IMR-90 (cell line): ENCODE results near the gene GLRA2. TPM values are rescaled to one million over a fixed set of nuclear protein-coding genes. Genes with fewer than 3 reads are reported as not detected.

Source experiments
- ATAC-seq: fragments of 200-7000 bp; cut with Tn5 transposase; 2 replicates; pipeline ENCODE4 v1.9.1; 2020; ENCODE audit warnings: low read depth, mild to moderate bottlenecking, moderate library complexity
- BruUV-seq: library from RNA; stranded (reverse); fragments of 400-500 nt; replicated peaks from 2 replicates; lab custom pipeline; 2021; lab: Mats Ljungman, UMichigan
- CTCF ChIA-PET: fragments of 300-600 bp; formaldehyde crosslinking; extraction: SDS; loops from one replicate; lab custom pipeline; 2021; ENCODE audit warnings: antibody characterized with exemption; lab: Yijun Ruan, JAX
- POLR2A ChIA-PET: fragments of 300-600 bp; sonication (Branson Sonifier 250); formaldehyde crosslinking; loops from one replicate; lab custom pipeline; 2022; ENCODE audit warnings: antibody characterized with exemption; ENCODE audit not compliant: unreplicated experiment; lab: Charles Lee
- DNase-seq: peaks from one replicate; pipeline ENCODE4 v3.0.0; 2013
- H2AFZ ChIP-seq: replicated peaks from 2 replicates; pipeline ENCODE3; 2013; ENCODE audit warnings: low read length, mild to moderate bottlenecking; ENCODE audit not compliant: poor library complexity
- H2AK5ac ChIP-seq: 2 replicates; pipeline ENCODE4 v1.6.1; 2013; ENCODE audit warnings: low read depth, low read length, inconsistent platforms
- H2AK9ac ChIP-seq: replicated peaks from 2 replicates; pipeline ENCODE3; 2013; ENCODE audit warnings: mild to moderate bottlenecking, low read depth, low read length, moderate library complexity; ENCODE audit not compliant: poor library complexity
- H2BK120ac ChIP-seq: 2 replicates; pipeline ENCODE4 v1.6.1; 2013; ENCODE audit warnings: low read depth, low read length, inconsistent platforms
- H2BK15ac ChIP-seq: 3 replicates; pipeline ENCODE4 v1.6.1; 2013; ENCODE audit warnings: low read depth, low read length, inconsistent platforms
- H2BK20ac ChIP-seq: 2 replicates; pipeline ENCODE4 v1.6.1; 2013; ENCODE audit warnings: low read depth, mild to moderate bottlenecking, inconsistent platforms, low read length, moderate library complexity
- H2BK5ac ChIP-seq: 2 replicates; pipeline ENCODE4 v1.6.1; 2013; ENCODE audit warnings: mild to moderate bottlenecking, low read depth, low read length, inconsistent platforms; ENCODE audit not compliant: poor library complexity, severe bottlenecking
- H3K14ac ChIP-seq: replicated peaks from 2 replicates; pipeline ENCODE4 v1.6.1; 2013; ENCODE audit warnings: low read depth, low read length, inconsistent platforms
- H3K18ac ChIP-seq: 2 replicates; pipeline ENCODE4 v1.6.1; 2013; ENCODE audit warnings: low read depth, low read length, control low read depth
- H3K23ac ChIP-seq: 2 replicates; pipeline ENCODE4 v1.6.1; 2013; ENCODE audit warnings: low read depth, low read length, inconsistent platforms
- H3K27ac ChIP-seq: 2 replicates; pipeline ENCODE4 v1.5.1; 2013; ENCODE audit warnings: mild to moderate bottlenecking, control low read depth, low read length; ENCODE audit not compliant: insufficient read depth
- H3K27me3 ChIP-seq: 2 replicates; pipeline ENCODE4 v1.6.1; 2013; ENCODE audit warnings: low read length; ENCODE audit not compliant: control insufficient read depth, insufficient read depth
- H3K36me3 ChIP-seq: 2 replicates; pipeline ENCODE4 v1.6.1; 2013; ENCODE audit warnings: low read length, mixed read lengths; ENCODE audit not compliant: control insufficient read depth, insufficient read depth
- H3K4ac ChIP-seq: 2 replicates; pipeline ENCODE4 v1.6.1; 2013; ENCODE audit warnings: low read depth, low read length, inconsistent platforms
- H3K4me1 ChIP-seq: 2 replicates; pipeline ENCODE4 v1.6.1; 2013; ENCODE audit warnings: low read length, mixed read lengths; ENCODE audit not compliant: control insufficient read depth, insufficient read depth
- H3K4me2 ChIP-seq: 2 replicates; pipeline ENCODE4 v1.6.1; 2013; ENCODE audit warnings: low read depth, mild to moderate bottlenecking, control low read depth, low read length, moderate library complexity
- H3K4me3 ChIP-seq: 2 replicates; pipeline ENCODE4 v1.5.1; 2013; ENCODE audit warnings: low read depth, mild to moderate bottlenecking, control low read depth, low read length, moderate library complexity; ENCODE audit not compliant: insufficient read depth
- H3K56ac ChIP-seq: 2 replicates; pipeline ENCODE4 v1.6.1; 2013; ENCODE audit warnings: low read length, inconsistent platforms; ENCODE audit not compliant: insufficient read depth; ENCODE audit errors: extremely low read depth
- H3K79me1 ChIP-seq, 2 experiments: 2 replicates each; pipeline ENCODE4 v1.6.1; 2013; ENCODE audit warnings: low read length in 2 of 2, inconsistent platforms in 1 of 2, low read depth in 1 of 2
- H3K9ac ChIP-seq: 2 replicates; pipeline ENCODE4 v1.6.1; 2013; ENCODE audit warnings: low read depth, low read length, control low read depth
- H3K9me1 ChIP-seq: 2 replicates; pipeline ENCODE4 v1.6.1; 2013; ENCODE audit warnings: low read length, inconsistent platforms; ENCODE audit not compliant: insufficient read depth
- H3K9me3 ChIP-seq: 2 replicates; pipeline ENCODE4 v1.6.1; 2013; ENCODE audit warnings: low read length; ENCODE audit not compliant: control insufficient read depth, insufficient read depth
- H4K20me1 ChIP-seq: 2 replicates; pipeline ENCODE4 v1.6.1; 2013; ENCODE audit warnings: low read length, inconsistent platforms; ENCODE audit not compliant: insufficient read depth
- H4K5ac ChIP-seq: 2 replicates; pipeline ENCODE4 v1.6.1; 2013; ENCODE audit warnings: mild to moderate bottlenecking, low read depth, low read length, control low read depth
- H4K8ac ChIP-seq, 2 experiments: 2 replicates each; pipeline ENCODE4 v1.6.1; 2013; ENCODE audit warnings: low read depth in 2 of 2, low read length in 2 of 2, control low read depth in 1 of 2, inconsistent platforms in 1 of 2
- H4K91ac ChIP-seq: 2 replicates; pipeline ENCODE4 v1.6.1; 2013; ENCODE audit warnings: low read depth, low read length, inconsistent platforms; ENCODE audit not compliant: insufficient read depth
- CHD1 ChIP-seq: IDR thresholded peaks from 2 replicates; pipeline ENCODE4 v1.6.1; 2012; ENCODE audit warnings: low read depth, low read length, improper control_type of control experiment
- MAFK ChIP-seq: IDR thresholded peaks from 2 replicates; pipeline ENCODE4 v1.6.1; 2012; ENCODE audit warnings: low read depth, low read length, improper control_type of control experiment
- MXI1 ChIP-seq: IDR thresholded peaks from 2 replicates; pipeline ENCODE4 v1.6.1; 2012; ENCODE audit warnings: low read depth, mild to moderate bottlenecking, low read length, moderate library complexity, borderline replicate concordance
- POLR2A ChIP-seq: IDR thresholded peaks from 2 replicates; pipeline ENCODE4 v1.6.1; 2012; ENCODE audit warnings: mild to moderate bottlenecking, low read depth, low read length
- SMC3 ChIP-seq: fragments of 150-350 bp; IDR thresholded peaks from 2 replicates; pipeline ENCODE4 v1.6.1; 2016; ENCODE audit warnings: low read depth, mild to moderate bottlenecking, antibody characterized with exemption, low read length, moderate library complexity
- WGBS, 2 experiments: methylation state at CpG; one replicate each; pipeline versions ENCODE4 v1.1.5 to v1.1.7; 2013; ENCODE audit warnings: missing lambda C conversion rate in 2 of 2; ENCODE audit not compliant: insufficient read length in 1 of 2; ENCODE audit errors: extremely low coverage in 2 of 2; 5-methylcytosine and 5-hydroxymethylcytosine counted together
- dilution Hi-C: fragments of 300-500 bp; cut with HindIII; formaldehyde crosslinking; loops from one replicate; pipeline ENCODE4 v1.14.3; 2018; ENCODE audit warnings: low sequenced_read_pairs; ENCODE audit not compliant: unreplicated experiment
- in situ Hi-C: fragments of 300-500 bp; cut with MboI; formaldehyde crosslinking; loops from 3 replicates; pipeline ENCODE4 v1.14.3; 2019; ENCODE audit warnings: low sequenced_read_pairs, inconsistent platforms, mixed read lengths
- intact Hi-C: fragments of 100-400 bp; cut with micrococcal nuclease; formaldehyde crosslinking; loops from 2 replicates; pipeline ENCODE4 v1.10.0; 2022
- polyA plus RNA-seq, 3 experiments: library from polyadenylated mRNA; depleted of rRNA; stranded (reverse); fragments of >200 nt; gene quantifications; 2 replicates each; pipeline ENCODE4 v1.2.3, GENCODE V29; 2012; ENCODE audit warnings: low replicate concordance in 1 of 3
- total RNA-seq: library from RNA; depleted of rRNA; stranded (reverse); fragments of >200 nt; gene quantifications from 2 replicates; pipeline ENCODE4 v1.2.3, GENCODE V29; 2012
- TF ChIP-seq, protein P1 (sequence below): fragments of 150-350 bp; IDR thresholded peaks from 2 replicates; pipeline ENCODE4 v1.6.1; 2016; ENCODE audit warnings: low read depth, mild to moderate bottlenecking, low read length, moderate library complexity, borderline replicate concordance

GLRA2 gene
- total and polyA plus RNA-seq, 2 of the 4 experiments (the other 2 are of a cell fraction): not detected

GRCh38 chrX:14529290-14529989, at the start of gene GLRA2 (continued):
- TF ChIP-seq MAFK (no peak), POLR2A (no peak), SMC3 (no peak)

DNA sequence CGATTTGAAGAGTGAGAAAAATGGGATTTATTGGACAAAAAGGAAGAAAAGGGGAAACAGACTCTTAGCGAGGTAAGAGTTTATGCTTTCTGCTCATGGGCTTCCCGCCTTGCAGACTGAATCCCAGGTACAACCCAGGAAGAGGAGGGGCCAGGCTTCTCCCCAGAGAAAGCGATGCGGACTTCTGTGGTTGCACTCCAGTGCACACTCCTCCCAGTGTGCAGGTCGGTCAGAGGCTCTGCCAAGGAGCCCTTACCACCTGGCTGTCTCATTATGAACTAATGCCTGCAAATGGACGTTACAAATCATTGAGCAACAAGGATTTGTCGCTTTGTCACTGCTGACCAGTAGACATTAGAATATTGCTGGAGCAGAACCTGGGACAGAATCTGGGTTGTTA, 39.9 kb upstream of the GLRA2 start:
- DNase-seq: no peak
- dilution Hi-C loops: no loop called here

More for the DNA sequence above, 39.9 kb upstream of the GLRA2 start:
- intact Hi-C loops: no loop called here
- Histone ChIP-seq H2BK5ac (no peak overlapping the region), H3K18ac (no peak overlapping the region), H3K27me3 (no peaks in the 10 kb centered on the region), H4K8ac (no peak overlapping the region), H3K56ac (no peak overlapping the region), H2AK9ac (no peak overlapping the region), H4K20me1 (no peaks in the 10 kb centered on the region), H3K9ac (no peak overlapping the region), H3K4ac (no peak overlapping the region), H3K79me1 (no peaks in the 10 kb centered on the region), H2AFZ (no peak overlapping the region), H3K4me1 (no peaks in the 10 kb centered on the region), H3K9me3 (no peaks in the 10 kb centered on the region), H4K91ac (no peak overlapping the region), H3K23ac (no peak overlapping the region), H3K9me1 (no peaks in the 10 kb centered on the region), H3K4me3 (no peak overlapping the region), H2BK20ac (no peak overlapping the region), H3K4me2 (no peak overlapping the region), H3K27ac (no peak overlapping the region), H2AK5ac (no peak overlapping the region), H2BK120ac (no peak overlapping the region), H4K5ac (no peak overlapping the region), H3K36me3 (no peaks in the 10 kb centered on the region), H3K14ac (no peak overlapping the region), H2BK15ac (no peak overlapping the region)
- in situ Hi-C loops: no loop called here
- TF ChIP-seq CHD1: no peak
- no peak for TF ChIP-seq POLR2A
- TF ChIP-seq, protein P1, sequence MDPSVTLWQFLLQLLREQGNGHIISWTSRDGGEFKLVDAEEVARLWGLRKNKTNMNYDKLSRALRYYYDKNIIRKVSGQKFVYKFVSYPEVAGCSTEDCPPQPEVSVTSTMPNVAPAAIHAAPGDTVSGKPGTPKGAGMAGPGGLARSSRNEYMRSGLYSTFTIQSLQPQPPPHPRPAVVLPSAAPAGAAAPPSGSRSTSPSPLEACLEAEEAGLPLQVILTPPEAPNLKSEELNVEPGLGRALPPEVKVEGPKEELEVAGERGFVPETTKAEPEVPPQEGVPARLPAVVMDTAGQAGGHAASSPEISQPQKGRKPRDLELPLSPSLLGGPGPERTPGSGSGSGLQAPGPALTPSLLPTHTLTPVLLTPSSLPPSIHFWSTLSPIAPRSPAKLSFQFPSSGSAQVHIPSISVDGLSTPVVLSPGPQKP: no peak
- TF ChIP-seq MXI1: no peak
- CTCF ChIA-PET: no interaction called here
- WGBS, 2 experiments: 57% methylated on average over 1 of the region's 8 CpGs; no CpG with 5 or more reads in 1 of the 2 experiments
- BruUV-seq: no TSS peak
- no peak for ATAC-seq
- POLR2A ChIA-PET: no interaction called here
